GM19239 (cell line): ENCODE measurements around the gene ZNF460.

Experiments
- DNase-seq: peaks from one replicate; pipeline ENCODE4 v3.0.0; 2011; ENCODE audit warnings: low spot score; ENCODE audit not compliant: insufficient read length
- FAIRE-seq: peaks from 2 replicates; lab custom pipeline; 2011; peaks lifted over from hg19 to GRCh38; lab: Jason Lieb, UNC

The ZNF460 gene

GRCh38 chr19:57327993-57328392 is 47.7 kb downstream of the ZNF460 start:
- no peak for FAIRE-seq
- DNase-seq = no peak

DNA sequence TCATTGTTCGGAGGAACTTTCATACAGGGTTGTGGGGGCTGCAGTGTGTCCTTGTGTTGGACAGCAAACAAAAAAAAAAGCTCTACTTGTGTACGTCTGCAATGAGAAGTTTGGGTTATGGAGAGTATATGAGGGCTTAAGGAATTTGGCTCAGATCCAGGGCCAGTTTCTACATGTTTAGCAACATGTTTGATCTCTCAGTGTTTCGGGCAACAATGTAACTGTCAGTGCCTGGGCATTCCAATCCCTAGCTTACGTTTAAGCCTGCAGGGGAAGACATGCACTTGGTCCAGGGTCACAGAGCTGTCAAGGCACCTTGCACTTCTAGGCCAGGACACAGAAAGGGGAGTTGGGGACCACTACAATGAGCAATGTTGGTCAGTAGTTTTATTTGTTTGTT is 53.9 kb downstream of the ZNF460 start:
- DNase-seq (no peak), FAIRE-seq (no peak)

- DNase-seq = no peak
- no peak for FAIRE-seq
Observed at GRCh38 chr19:57338877-57339276, 58.6 kb downstream of the ZNF460 start.

- no peak for DNase-seq
- FAIRE-seq = no peak
Observed at GRCh38 chr19:57342582-57342981, 62.3 kb downstream of the ZNF460 start.
